ENCODE results near the gene SLC8A1. TPM values are rescaled to one million over a fixed set of nuclear protein-coding genes. Genes with fewer than 3 reads are reported as not detected.

The SLC8A1 gene
- total and polyA plus RNA-seq, 7 experiments from 2014 or later, result 0.95 to 22.8 (median 1.5) TPM; not detected in 2

DNA sequence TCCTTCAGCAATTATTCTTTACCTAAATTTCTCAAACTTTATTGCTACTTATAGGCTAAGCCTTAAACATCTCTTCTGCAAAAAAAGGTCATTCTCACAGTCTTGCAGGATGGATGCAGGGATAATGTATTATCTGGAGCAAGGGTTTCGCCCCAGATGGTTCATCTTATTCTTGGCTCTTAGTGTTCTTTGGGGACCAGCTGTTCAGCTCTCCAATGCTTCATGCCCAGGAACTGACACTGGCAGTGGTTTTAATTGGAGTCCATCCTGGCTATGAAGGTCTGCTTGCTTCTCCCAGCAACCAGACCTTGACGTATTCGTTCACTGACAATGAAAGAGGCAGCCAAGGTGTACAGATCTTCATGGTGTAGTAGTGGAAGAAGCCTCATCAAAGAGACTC is 331.9 kb downstream of the SLC8A1 start:
- Histone ChIP-seq H3K27ac (ENCODE audit: low read depth, low read length) (no peak overlapping the region), H3K4me1 (ENCODE audit: control insufficient read depth in 2 of 2, insufficient read depth in 2 of 2, low read length in 2 of 2) (no peaks in the 10 kb centered on the region), H3K4me3 (ENCODE audit: low read length) (no peak overlapping the region), H3K27me3 (ENCODE audit: control insufficient read depth in 2 of 2, insufficient read depth in 2 of 2, low read length in 2 of 2) (no peaks in the 10 kb centered on the region), H3K9me3 (ENCODE audit: control insufficient read depth in 2 of 3, low read length in 3 of 3) (no peaks in the 10 kb centered on the region), H3K36me3 (ENCODE audit: control insufficient read depth in 2 of 3, insufficient read depth in 3 of 3, low read length in 3 of 3) (no peaks in the 10 kb centered on the region)
- H3K27ac Mint-ChIP-seq, result no peak overlapping the region
- CTCF ChIA-PET, result no interaction called here
- POLR2A ChIA-PET, result no interaction called here
- no peak for ATAC-seq
- DNase-seq, result no peak
- intact Hi-C loops (cut with micrococcal nuclease), result no loop called here
- no peak overlapping the region for H3K4me3 Mint-ChIP-seq
- H3K4me1 Mint-ChIP-seq, result no peaks in the 10 kb centered on the region
- H3K27me3 Mint-ChIP-seq, result no peaks in the 10 kb centered on the region
- H3K9me3 Mint-ChIP-seq, result peaks cover 0 to 4% (median 0%) of the 10 kb centered on the region in 11 donors
- peaks cover 0 to 7% (median 0%) of the 10 kb centered on the region in 5 donors for H3K36me3 Mint-ChIP-seq

DNA sequence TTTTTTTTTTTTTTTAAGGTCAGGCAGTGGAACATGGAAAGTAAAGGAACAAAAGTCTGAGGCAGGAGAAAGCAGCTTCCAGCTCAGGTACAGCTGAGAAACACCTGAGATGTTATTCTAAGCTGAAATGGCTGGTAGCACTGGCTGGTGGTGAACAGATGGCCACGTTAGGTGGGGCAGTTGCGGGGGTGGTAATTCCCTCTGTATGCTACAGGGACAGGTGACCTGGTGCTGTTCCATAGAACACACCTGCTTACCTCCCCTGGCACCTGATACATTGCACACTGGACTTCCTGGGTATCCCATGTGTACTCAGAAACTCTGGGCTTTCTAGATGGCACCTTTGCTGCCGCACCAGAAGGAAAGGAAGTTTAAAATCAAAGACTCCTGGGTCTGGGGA is 333.3 kb downstream of the SLC8A1 start:
- Histone ChIP-seq H3K36me3 (ENCODE audit: control insufficient read depth in 2 of 3, insufficient read depth in 3 of 3, low read length in 3 of 3) (no peaks in the 10 kb centered on the region), H3K9me3 (ENCODE audit: control insufficient read depth in 2 of 3, low read length in 3 of 3) (no peaks in the 10 kb centered on the region), H3K4me1 (ENCODE audit: control insufficient read depth in 2 of 2, insufficient read depth in 2 of 2, low read length in 2 of 2) (no peaks in the 10 kb centered on the region), H3K4me3 (ENCODE audit: low read length) (no peak overlapping the region), H3K27ac (ENCODE audit: low read depth, low read length) (no peak overlapping the region), H3K27me3 (ENCODE audit: control insufficient read depth in 2 of 2, insufficient read depth in 2 of 2, low read length in 2 of 2) (no peaks in the 10 kb centered on the region)
- intact Hi-C loops (cut with micrococcal nuclease), result no loop called here
- Mint-ChIP-seq H3K9me3 (peaks cover 0 to 4% (median 0%) of the 10 kb centered on the region in 11 donors), H3K36me3 (peaks cover 0 to 7% (median 0%) of the 10 kb centered on the region in 5 donors), H3K27ac (no peak overlapping the region), H3K27me3 (no peaks in the 10 kb centered on the region), H3K4me1 (no peaks in the 10 kb centered on the region), H3K4me3 (no peak overlapping the region)
- CTCF ChIA-PET, result no interaction called here
- no peak for DNase-seq
- POLR2A ChIA-PET, result no interaction called here
- no peak for ATAC-seq

DNA sequence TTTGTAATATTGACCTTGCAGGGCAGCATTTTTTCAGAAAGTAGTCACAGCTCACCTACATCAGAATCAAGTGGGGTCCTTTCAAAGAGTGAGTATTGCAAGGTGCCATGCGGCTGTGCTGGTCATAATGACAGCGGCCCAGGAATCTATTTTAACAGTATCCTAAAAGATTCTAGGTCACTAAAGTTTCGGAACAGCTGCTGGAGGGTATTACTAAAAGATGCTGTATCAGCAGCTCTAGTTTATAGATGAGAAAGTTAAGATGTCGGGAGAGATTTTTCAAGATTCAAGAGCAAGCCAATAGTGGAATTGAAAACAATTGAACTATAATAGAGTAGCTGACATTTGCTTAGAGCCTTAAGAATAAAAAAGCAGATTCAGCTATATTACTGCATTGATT is 336.0 kb downstream of the SLC8A1 start:
- Mint-ChIP-seq H3K36me3 (peaks cover 0 to 7% (median 0%) of the 10 kb centered on the region in 5 donors), H3K4me1 (no peaks in the 10 kb centered on the region), H3K27ac (no peak overlapping the region), H3K4me3 (no peak overlapping the region), H3K9me3 (peaks cover 0 to 4% (median 0%) of the 10 kb centered on the region in 11 donors), H3K27me3 (no peaks in the 10 kb centered on the region)
- DNase-seq (no peak), ATAC-seq (no peak)
- Histone ChIP-seq H3K27ac (ENCODE audit: low read depth, low read length) (no peak overlapping the region), H3K4me1 (ENCODE audit: control insufficient read depth in 2 of 2, insufficient read depth in 2 of 2, low read length in 2 of 2) (no peaks in the 10 kb centered on the region), H3K36me3 (ENCODE audit: control insufficient read depth in 2 of 3, insufficient read depth in 3 of 3, low read length in 3 of 3) (no peaks in the 10 kb centered on the region), H3K9me3 (ENCODE audit: control insufficient read depth in 2 of 3, low read length in 3 of 3) (no peaks in the 10 kb centered on the region), H3K4me3 (ENCODE audit: low read length) (no peak overlapping the region), H3K27me3 (ENCODE audit: control insufficient read depth in 2 of 2, insufficient read depth in 2 of 2, low read length in 2 of 2) (no peaks in the 10 kb centered on the region)
- CTCF ChIA-PET, result no interaction called here
- POLR2A ChIA-PET, result no interaction called here
- intact Hi-C loops (cut with micrococcal nuclease), result no loop called here

DNA sequence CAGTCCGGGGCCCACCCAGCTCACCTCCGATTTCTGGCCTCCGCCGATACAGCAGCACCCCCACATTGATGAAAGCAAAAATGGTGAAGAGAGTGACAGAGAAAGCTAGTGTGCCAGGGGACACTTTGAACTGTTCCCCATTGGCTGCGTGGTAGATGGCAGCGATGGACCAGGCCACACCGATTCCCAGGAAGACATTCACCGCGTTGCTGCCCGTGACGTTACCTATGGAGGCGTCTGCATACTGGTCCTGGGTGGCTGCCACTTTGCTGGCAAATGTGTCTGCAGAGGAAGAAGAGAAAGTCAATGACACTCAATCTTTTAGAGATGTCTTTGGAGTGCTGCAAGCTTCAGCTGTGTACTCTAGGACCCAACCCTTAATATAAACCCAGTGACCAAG is 336.5 kb downstream of the SLC8A1 start:
- H3K4me1 Mint-ChIP-seq, result no peaks in the 10 kb centered on the region

GRCh38 chr2:40113997-40114396 is 337.9 kb downstream of the SLC8A1 start:
- intact Hi-C loops (cut with micrococcal nuclease), result no loop called here
- CTCF ChIA-PET, result no interaction called here
- Mint-ChIP-seq H3K4me3 (no peak overlapping the region), H3K36me3 (peaks cover 0 to 10% (median 0%) of the 10 kb centered on the region in 5 donors), H3K27ac (no peak overlapping the region), H3K4me1 (no peaks in the 10 kb centered on the region), H3K9me3 (peaks cover 0 to 4% (median 0%) of the 10 kb centered on the region in 11 donors), H3K27me3 (no peaks in the 10 kb centered on the region)
- H3K27me3 ChIP-seq (ENCODE audit: control insufficient read depth in 2 of 2, insufficient read depth in 2 of 2, low read length in 2 of 2), result no peaks in the 10 kb centered on the region
- no peak overlapping the region for H3K27ac ChIP-seq (ENCODE audit: low read depth, low read length)
- no peak for ATAC-seq
- DNase-seq, result no peak
- H3K4me1 ChIP-seq (ENCODE audit: control insufficient read depth in 2 of 2, insufficient read depth in 2 of 2, low read length in 2 of 2), result no peaks in the 10 kb centered on the region
- H3K4me3 ChIP-seq (ENCODE audit: low read length), result no peak overlapping the region
- POLR2A ChIA-PET, result no interaction called here
- no peaks in the 10 kb centered on the region for H3K36me3 ChIP-seq (ENCODE audit: control insufficient read depth in 2 of 3, insufficient read depth in 3 of 3, low read length in 3 of 3)
- no peaks in the 10 kb centered on the region for H3K9me3 ChIP-seq (ENCODE audit: control insufficient read depth in 2 of 3, low read length in 3 of 3)

More for the DNA sequence above, 336.5 kb downstream of the SLC8A1 start:
- DNase-seq, result no peak
- intact Hi-C loops (cut with micrococcal nuclease), result no loop called here
- ChIA-PET CTCF (no interaction called here), POLR2A (no interaction called here)
- Mint-ChIP-seq H3K36me3 (peaks cover 0 to 9% (median 0%) of the 10 kb centered on the region in 5 donors), H3K9me3 (peaks cover 0 to 4% (median 0%) of the 10 kb centered on the region in 11 donors), H3K27me3 (no peaks in the 10 kb centered on the region), H3K27ac (no peak overlapping the region), H3K4me3 (no peak overlapping the region)
- no peaks in the 10 kb centered on the region for H3K36me3 ChIP-seq (ENCODE audit: control insufficient read depth in 2 of 3, insufficient read depth in 3 of 3, low read length in 3 of 3)
- no peaks in the 10 kb centered on the region for H3K27me3 ChIP-seq (ENCODE audit: control insufficient read depth in 2 of 2, insufficient read depth in 2 of 2, low read length in 2 of 2)
- H3K4me1 ChIP-seq (ENCODE audit: control insufficient read depth in 2 of 2, insufficient read depth in 2 of 2, low read length in 2 of 2), result no peaks in the 10 kb centered on the region
- H3K9me3 ChIP-seq (ENCODE audit: control insufficient read depth in 2 of 3, low read length in 3 of 3), result no peaks in the 10 kb centered on the region
- H3K27ac ChIP-seq (ENCODE audit: low read depth, low read length), result no peak overlapping the region
- ATAC-seq, result no peak
- no peak overlapping the region for H3K4me3 ChIP-seq (ENCODE audit: low read length)

DNA sequence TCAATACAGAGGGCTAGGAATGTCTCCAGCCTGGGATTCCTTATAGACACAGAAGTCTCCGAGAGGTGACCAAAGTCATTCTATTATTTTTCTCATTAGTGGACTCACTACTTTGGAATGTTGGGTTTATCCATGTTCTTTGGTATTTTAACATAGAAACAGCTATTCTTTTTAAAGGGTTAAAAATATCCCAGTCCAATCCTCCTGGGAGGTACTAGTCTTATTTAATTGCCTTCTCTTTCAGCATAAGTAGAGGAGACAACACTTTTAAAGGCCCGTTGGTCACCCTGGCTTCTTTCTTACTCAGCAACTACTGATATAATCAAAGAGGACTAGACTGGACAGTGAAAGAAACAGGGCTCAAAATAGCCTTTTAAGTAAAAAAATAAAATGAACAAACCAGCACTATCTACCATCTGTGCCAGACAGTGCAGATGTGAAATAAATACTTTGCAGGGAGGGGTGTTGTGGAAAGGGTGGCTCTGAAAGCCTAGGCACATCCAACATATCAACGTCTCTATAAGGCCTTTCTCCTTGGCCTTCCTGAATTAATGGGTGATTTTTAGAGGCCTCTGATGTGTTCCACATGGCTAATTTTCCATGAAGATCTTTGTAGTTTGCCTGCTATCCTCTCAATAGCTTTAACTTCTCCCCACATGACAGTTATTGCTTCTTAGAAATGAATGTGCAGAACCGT is 338.5 kb downstream of the SLC8A1 start:
- H3K27ac ChIP-seq (ENCODE audit: low read depth, low read length), result no peak overlapping the region
- no peaks in the 10 kb centered on the region for H3K36me3 ChIP-seq (ENCODE audit: control insufficient read depth in 2 of 3, insufficient read depth in 3 of 3, low read length in 3 of 3)
- H3K27ac Mint-ChIP-seq, result no peak overlapping the region
- CTCF ChIA-PET, result no interaction called here
- POLR2A ChIA-PET, result no interaction called here
- no peaks in the 10 kb centered on the region for H3K4me1 Mint-ChIP-seq
- peaks cover 0 to 12% (median 0%) of the 10 kb centered on the region in 5 donors for H3K36me3 Mint-ChIP-seq
- H3K4me3 Mint-ChIP-seq, result no peak overlapping the region
- ATAC-seq, result no peak
- intact Hi-C loops (cut with micrococcal nuclease), result no loop called here
- peaks cover 0 to 4% (median 0%) of the 10 kb centered on the region in 11 donors for H3K9me3 Mint-ChIP-seq
- H3K27me3 ChIP-seq (ENCODE audit: control insufficient read depth in 2 of 2, insufficient read depth in 2 of 2, low read length in 2 of 2), result no peaks in the 10 kb centered on the region
- no peaks in the 10 kb centered on the region for H3K4me1 ChIP-seq (ENCODE audit: control insufficient read depth in 2 of 2, insufficient read depth in 2 of 2, low read length in 2 of 2)
- H3K9me3 ChIP-seq (ENCODE audit: control insufficient read depth in 2 of 3, low read length in 3 of 3), result no peaks in the 10 kb centered on the region
- H3K27me3 Mint-ChIP-seq, result peaks cover 0 to 4% (median 0%) of the 10 kb centered on the region in 5 donors
- no peak overlapping the region for H3K4me3 ChIP-seq (ENCODE audit: low read length)
- no peak for DNase-seq

GRCh38 chr2:40109381-40109780 is 342.5 kb downstream of the SLC8A1 start:
- no peak for DNase-seq
- Mint-ChIP-seq H3K27me3 (peaks cover 0 to 6% (median 0%) of the 10 kb centered on the region in 5 donors), H3K36me3 (peaks cover 0 to 7% (median 0%) of the 10 kb centered on the region in 5 donors), H3K4me1 (no peaks in the 10 kb centered on the region), H3K9me3 (no peaks in the 10 kb centered on the region), H3K27ac (no peak overlapping the region), H3K4me3 (no peak overlapping the region)
- POLR2A ChIA-PET, result no interaction called here
- H3K4me1 ChIP-seq (ENCODE audit: control insufficient read depth in 2 of 2, insufficient read depth in 2 of 2, low read length in 2 of 2), result no peaks in the 10 kb centered on the region
- H3K36me3 ChIP-seq (ENCODE audit: control insufficient read depth in 2 of 3, insufficient read depth in 3 of 3, low read length in 3 of 3), result no peaks in the 10 kb centered on the region
- no peak for ATAC-seq
- intact Hi-C loops (cut with micrococcal nuclease), result no loop called here
- no peaks in the 10 kb centered on the region for H3K9me3 ChIP-seq (ENCODE audit: control insufficient read depth in 2 of 3, low read length in 3 of 3)
- no peak overlapping the region for H3K4me3 ChIP-seq (ENCODE audit: low read length)
- no peak overlapping the region for H3K27ac ChIP-seq (ENCODE audit: low read depth, low read length)
- H3K27me3 ChIP-seq (ENCODE audit: control insufficient read depth in 2 of 2, insufficient read depth in 2 of 2, low read length in 2 of 2), result no peaks in the 10 kb centered on the region
- CTCF ChIA-PET, result no interaction called here

Data from naive thymus-derived CD4-positive, alpha-beta T cell (primary cell).